Mesothelial cell of epicardium (in vitro differentiated cells): ENCODE data around the gene POLR2C. TPM values are rescaled to one million over a fixed set of nuclear protein-coding genes. Genes with fewer than 3 reads are reported as not detected.

ENCODE experiments used
- DNase-seq, 2 experiments: peaks; one replicate each; pipeline ENCODE4 v3.0.0; 2021; ENCODE audit warnings: low spot score in 2 of 2; ENCODE audit not compliant: unreplicated experiment in 2 of 2
- H3K27ac Mint-ChIP-seq: 2 replicates; pipeline ENCODE4 v1.8.0; 2021; ENCODE audit warnings: mixed read lengths
- H3K27me3 Mint-ChIP-seq: 2 replicates; pipeline ENCODE4 v1.8.0; 2021; ENCODE audit warnings: low read depth, mixed read lengths
- H3K36me3 Mint-ChIP-seq: 2 replicates; pipeline ENCODE4 v1.8.0; 2021; ENCODE audit warnings: mixed read lengths
- H3K4me1 Mint-ChIP-seq: 2 replicates; pipeline ENCODE4 v1.8.0; 2021; ENCODE audit warnings: mixed read lengths
- H3K4me3 Mint-ChIP-seq: 2 replicates; pipeline ENCODE4 v1.8.0; 2021; ENCODE audit warnings: mild to moderate bottlenecking, moderate library complexity, mixed read lengths
- H3K9me3 Mint-ChIP-seq: 2 replicates; pipeline ENCODE4 v1.8.0; 2021; ENCODE audit warnings: mixed read lengths
- total RNA-seq: library from RNA; stranded (reverse); gene quantifications from 3 replicates; pipeline ENCODE4 v1.2.1, GENCODE V29; 2021
- TF ChIP-seq, protein P1 (sequence below): fragments of 200-600 bp; sonication (generic); IDR thresholded peaks from one replicate; pipeline ENCODE4 v1.5.0; 2021; ENCODE audit warnings: antibody characterized with exemption; ENCODE audit not compliant: unreplicated experiment

The POLR2C gene
- total RNA-seq, 1 donor from 2014 or later, result 65.0 TPM

GRCh38 chr16:57504491-57504890 is 42.0 kb downstream of the POLR2C start:
- TF ChIP-seq, protein P1, sequence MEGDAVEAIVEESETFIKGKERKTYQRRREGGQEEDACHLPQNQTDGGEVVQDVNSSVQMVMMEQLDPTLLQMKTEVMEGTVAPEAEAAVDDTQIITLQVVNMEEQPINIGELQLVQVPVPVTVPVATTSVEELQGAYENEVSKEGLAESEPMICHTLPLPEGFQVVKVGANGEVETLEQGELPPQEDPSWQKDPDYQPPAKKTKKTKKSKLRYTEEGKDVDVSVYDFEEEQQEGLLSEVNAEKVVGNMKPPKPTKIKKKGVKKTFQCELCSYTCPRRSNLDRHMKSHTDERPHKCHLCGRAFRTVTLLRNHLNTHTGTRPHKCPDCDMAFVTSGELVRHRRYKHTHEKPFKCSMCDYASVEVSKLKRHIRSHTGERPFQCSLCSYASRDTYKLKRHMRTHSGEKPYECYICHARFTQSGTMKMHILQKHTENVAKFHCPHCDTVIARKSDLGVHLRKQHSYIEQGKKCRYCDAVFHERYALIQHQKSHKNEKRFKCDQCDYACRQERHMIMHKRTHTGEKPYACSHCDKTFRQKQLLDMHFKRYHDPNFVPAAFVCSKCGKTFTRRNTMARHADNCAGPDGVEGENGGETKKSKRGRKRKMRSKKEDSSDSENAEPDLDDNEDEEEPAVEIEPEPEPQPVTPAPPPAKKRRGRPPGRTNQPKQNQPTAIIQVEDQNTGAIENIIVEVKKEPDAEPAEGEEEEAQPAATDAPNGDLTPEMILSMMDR, result no peak
- DNase-seq, result no peak
- Mint-ChIP-seq H3K4me1 (peaks cover 70% of the 10 kb centered on the region), H3K36me3 (no peaks in the 10 kb centered on the region), H3K27me3 (no peaks in the 10 kb centered on the region), H3K4me3 (no peak overlapping the region), H3K9me3 (no peaks in the 10 kb centered on the region), H3K27ac (no peak overlapping the region)

DNA sequence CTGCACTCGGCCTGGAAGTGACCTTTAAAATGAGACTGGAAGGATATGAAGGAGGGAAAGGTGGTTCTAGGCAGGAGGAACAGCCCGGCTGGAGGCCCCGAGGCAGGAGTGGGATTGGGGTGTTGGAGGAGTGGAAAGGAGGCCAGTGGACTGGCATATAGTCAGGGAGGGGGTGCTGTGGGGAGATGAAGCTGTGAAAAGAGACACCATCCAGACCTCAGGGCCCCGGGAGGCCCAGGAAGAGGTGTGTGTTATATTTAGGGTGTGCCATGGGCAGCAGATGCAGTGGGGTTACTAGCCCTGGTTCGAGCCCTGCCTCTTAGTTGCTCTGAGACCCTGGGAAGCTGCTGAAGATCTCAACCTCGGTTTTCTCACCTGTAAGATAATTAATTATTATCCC is 42.7 kb downstream of the POLR2C start:
- TF ChIP-seq, protein P1, result no peak
- Mint-ChIP-seq H3K4me3 (no peak overlapping the region), H3K36me3 (no peaks in the 10 kb centered on the region), H3K4me1 (peaks cover 77% of the 10 kb centered on the region), H3K9me3 (no peaks in the 10 kb centered on the region), H3K27ac (no peak overlapping the region), H3K27me3 (no peaks in the 10 kb centered on the region)
- DNase-seq, result no peak

GRCh38 chr16:57507136-57508034 is 44.9 kb downstream of the POLR2C start:
- no peak for DNase-seq
- peak overlapping the region; percentile 83 for H3K27ac Mint-ChIP-seq
- no peak overlapping the region for H3K4me3 Mint-ChIP-seq
- peaks cover 71% of the 10 kb centered on the region for H3K4me1 Mint-ChIP-seq
- TF ChIP-seq, protein P1, result no peak
- no peaks in the 10 kb centered on the region for H3K27me3 Mint-ChIP-seq
- no peaks in the 10 kb centered on the region for H3K9me3 Mint-ChIP-seq
- peaks cover 2% of the 10 kb centered on the region for H3K36me3 Mint-ChIP-seq

- peaks cover 2% of the 10 kb centered on the region for H3K36me3 Mint-ChIP-seq
- peak overlapping the region; percentile 78 for H3K27ac Mint-ChIP-seq
- peaks cover 68% of the 10 kb centered on the region for H3K4me1 Mint-ChIP-seq
- no peaks in the 10 kb centered on the region for H3K27me3 Mint-ChIP-seq
- no peaks in the 10 kb centered on the region for H3K9me3 Mint-ChIP-seq
- no peak for DNase-seq
- H3K4me3 Mint-ChIP-seq, result no peak overlapping the region
- TF ChIP-seq, protein P1, result no peak
Observed at GRCh38 chr16:57508035-57508425, 45.6 kb downstream of the POLR2C start.

- H3K27ac Mint-ChIP-seq, result peak overlapping the region; percentile 93
- no peaks in the 10 kb centered on the region for H3K27me3 Mint-ChIP-seq
- peaks cover 2% of the 10 kb centered on the region for H3K36me3 Mint-ChIP-seq
- no peaks in the 10 kb centered on the region for H3K9me3 Mint-ChIP-seq
- H3K4me3 Mint-ChIP-seq, result no peak overlapping the region
- H3K4me1 Mint-ChIP-seq, result peaks cover 68% of the 10 kb centered on the region
- no peak for DNase-seq
- TF ChIP-seq, protein P1, result no peak
Observed at GRCh38 chr16:57509231-57509923, 46.9 kb downstream of the POLR2C start.
